HG02973 (cell line): Measurements from ENCODE around the gene LRRC59.
"Not testable (repeated sequence)": the region's sequence is repeated elsewhere in the genome, so short reads cannot be mapped to it uniquely, and the experiment has no call there.

Experiments
- ATAC-seq: cut with Tn5 transposase; IDR thresholded peaks from one replicate; pipeline ENCODE4 v1.9.1; 2021; ENCODE audit warnings: moderate library complexity; ENCODE audit not compliant: unreplicated experiment

The LRRC59 gene

GRCh38 chr17:50424996-50425681, 27.8 kb upstream of the LRRC59 start:
- no peak for ATAC-seq

DNA sequence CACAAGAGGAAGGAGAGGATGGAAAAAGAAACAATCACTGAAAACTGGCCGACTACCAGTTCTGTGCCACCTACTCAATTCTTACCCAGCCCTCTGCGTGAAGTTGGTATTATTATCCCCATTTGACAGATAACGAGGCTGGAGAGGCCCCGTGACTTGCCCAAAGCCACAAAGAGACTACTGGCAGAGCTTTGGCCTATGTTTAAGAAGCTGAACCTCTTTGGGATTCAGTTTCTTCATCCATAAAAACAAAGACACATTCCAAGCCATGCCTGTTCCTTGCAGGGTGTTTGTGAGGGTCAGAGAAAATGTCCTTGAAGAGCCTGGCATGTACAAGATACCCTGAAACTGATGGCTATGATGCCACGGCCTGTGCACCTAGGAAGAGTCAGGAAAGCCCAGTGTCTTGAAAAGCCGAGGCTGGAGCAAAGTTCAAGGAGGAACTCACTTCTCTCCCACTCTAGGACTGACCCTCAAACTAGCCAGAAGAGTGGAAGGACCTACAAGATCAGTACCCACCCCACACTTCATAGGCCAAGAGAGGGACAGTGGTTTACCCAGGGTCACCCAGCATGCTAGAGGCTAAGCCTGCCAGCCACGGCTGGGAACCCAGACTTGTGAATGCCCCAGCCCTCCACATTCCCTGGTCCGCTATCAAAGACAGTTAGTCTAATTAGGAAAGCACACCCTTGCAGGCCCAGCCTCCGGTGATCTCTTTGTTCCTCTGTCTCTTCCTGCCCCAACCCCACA, 27.1 kb upstream of the LRRC59 start:
- no peak for ATAC-seq

DNA sequence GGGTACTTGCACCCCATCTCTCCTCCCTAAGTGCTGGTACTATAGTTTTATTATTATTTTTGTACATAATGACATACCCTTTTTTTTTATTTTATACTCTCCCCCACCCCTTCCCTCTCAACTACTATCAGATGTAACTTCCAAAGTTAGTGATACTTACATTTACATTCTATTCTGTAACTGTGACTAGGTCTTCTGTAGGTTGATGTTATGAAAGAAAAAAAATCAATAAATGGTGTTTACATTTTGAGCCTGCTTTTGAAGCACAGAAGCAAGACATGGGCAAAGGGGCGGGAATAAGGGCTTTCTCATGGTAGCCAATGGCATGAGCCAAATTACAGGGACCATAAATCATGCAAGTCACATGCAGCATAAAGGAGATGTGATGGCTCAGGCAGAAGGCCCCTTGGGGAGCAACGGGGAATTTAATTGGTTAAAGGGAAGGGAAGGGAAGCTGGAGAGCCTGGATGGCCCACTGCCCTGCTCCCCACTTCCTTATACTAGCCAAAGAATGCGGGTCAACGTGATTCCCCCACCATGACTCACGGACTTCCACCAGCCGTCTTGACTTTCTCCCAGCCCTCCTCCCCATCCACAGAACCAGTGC, 26.3 kb upstream of the LRRC59 start:
- no peak for ATAC-seq

DNA sequence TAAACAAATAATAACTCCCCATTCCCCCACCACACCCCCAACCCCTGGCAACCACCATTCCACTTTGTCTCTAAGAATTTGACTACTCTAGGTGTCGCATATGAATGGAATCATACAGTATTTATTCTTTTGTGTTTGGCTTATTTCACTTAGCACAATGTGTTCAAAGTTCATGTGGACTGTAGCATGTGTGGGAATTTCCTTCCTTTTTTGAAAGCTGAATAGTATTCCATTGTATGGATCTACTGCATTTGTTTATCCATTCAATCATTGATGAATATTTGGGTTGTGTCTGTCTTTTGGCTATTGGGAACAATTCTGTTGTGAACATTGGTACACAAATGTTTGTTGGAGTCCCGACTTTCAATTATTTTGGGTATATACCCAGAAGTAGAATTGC, 25.4 kb upstream of the LRRC59 start:
- no peak for ATAC-seq

DNA sequence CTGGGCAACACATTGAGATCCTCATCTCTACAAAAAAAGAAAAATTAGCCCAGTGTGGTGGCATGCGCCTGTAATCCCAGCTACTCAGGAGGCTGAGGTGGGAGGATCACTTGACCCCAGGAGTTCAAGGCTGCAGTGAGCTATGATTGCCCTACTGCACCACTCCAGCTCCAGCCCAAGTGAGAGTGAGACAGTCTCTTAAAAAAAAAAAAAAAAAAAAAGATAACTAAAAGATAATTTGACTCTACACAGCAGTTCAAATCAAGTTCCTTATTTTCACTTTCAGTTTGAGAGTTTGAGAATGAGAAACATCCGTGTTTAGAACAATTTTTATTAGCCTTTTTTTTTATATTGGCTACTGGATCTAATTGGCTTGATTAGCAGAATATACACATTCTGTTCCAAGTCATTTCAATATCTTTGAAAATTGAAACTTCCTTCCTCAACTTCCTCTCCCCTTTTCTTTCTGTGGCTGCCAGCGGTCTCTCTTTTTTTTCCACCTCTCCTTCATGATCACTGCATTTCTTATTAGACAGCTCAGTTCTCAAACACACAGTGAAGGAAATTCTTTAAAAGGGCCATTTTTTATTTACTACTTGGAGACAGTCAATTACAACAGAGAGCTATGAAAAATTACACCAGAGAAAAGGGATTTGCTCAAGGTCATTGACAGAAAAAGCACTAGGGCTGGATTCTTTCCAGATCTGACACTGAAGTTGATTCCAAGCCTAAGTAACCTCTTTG, 24.2 kb upstream of the LRRC59 start:
- ATAC-seq = no peak

GRCh38 chr17:50420419-50421112, 23.2 kb upstream of the LRRC59 start:
- ATAC-seq = no peak

DNA sequence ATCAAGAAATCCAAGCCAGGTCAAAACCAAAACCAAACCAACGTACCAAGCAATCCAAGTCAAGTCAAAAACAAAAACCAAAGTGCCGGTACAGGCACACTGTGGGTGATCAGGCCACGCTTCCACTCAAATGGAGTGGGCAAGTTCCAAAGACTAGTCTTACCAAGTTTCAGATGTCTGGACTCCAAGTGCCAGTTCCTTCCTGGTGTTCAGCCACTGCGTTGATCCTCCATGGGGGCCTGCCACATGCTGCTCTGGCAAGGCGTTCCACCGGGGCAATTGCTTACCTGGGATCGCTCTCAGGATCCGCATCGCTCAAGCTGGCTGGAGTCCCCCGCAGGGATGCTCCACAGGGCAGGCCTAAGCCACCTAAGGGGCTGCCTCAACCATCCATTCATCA, 22.3 kb upstream of the LRRC59 start:
- not testable (repeated sequence) for ATAC-seq

- no peak for ATAC-seq
Observed at GRCh38 chr17:50414808-50415207, 17.5 kb upstream of the LRRC59 start.

GRCh38 chr17:50412188-50412732, 14.9 kb upstream of the LRRC59 start:
- ATAC-seq = no peak

DNA sequence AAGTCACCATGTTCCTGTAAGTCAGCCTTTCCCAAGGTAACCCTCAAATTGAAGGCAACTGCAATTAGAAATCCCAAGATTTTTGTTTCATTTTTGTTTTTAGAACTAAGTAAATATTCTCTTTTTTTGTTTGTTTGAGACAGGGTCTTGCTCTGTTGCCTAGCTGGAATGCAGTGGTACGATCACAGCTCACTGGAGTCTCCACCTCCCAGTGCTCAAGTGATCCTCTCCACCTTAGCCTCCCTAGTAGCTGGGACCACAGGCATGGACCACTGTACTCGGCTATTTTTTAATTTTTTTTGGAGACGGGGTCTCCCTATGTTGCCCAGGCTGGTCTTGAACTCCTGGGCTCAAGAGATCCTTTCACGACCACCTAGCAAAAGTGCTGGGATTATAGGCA, 10.6 kb upstream of the LRRC59 start:
- no peak for ATAC-seq

GRCh38 chr17:50406578-50406977, 9.3 kb upstream of the LRRC59 start:
- ATAC-seq = no peak

DNA sequence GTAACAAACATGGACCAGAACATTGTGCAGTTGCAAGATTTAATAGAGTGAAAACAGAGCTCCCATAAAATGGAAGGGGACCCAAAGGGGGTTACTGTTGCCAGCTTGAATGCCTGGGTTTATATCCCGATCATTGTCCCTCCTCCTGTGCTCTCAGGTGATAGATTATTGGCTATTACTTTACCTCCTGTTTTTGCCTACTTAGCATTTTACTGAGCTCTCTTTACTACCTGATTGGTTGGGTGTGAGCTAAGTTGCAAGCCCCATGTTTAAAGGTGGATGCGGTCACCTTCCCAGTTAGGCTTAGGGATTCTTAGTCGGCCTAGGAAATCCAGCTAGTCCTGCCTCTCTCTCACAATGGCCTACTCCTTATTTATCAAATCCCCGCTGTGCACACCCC, 8.0 kb upstream of the LRRC59 start:
- ATAC-seq = not testable (repeated sequence)

DNA sequence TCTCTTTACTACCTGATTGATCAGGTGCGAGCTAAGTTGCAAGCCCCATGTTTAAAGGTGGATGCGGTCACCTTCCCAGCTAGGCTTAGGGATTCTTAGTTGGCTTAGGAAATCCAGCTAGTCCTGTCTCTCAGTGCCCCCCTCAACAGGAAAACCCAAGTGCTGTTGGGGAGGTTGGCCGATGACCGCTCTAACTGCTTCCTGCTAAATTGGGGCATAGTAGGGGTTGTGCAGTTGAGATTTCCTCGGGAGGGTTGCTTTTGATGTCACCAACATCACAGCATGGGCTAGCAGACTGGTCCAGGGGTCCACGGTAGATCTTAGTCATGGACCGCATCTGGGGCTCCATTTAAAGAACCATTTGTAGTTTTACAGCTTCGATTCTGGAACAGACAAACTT, 2.3 kb upstream of the LRRC59 start:
- not testable (repeated sequence) for ATAC-seq

DNA sequence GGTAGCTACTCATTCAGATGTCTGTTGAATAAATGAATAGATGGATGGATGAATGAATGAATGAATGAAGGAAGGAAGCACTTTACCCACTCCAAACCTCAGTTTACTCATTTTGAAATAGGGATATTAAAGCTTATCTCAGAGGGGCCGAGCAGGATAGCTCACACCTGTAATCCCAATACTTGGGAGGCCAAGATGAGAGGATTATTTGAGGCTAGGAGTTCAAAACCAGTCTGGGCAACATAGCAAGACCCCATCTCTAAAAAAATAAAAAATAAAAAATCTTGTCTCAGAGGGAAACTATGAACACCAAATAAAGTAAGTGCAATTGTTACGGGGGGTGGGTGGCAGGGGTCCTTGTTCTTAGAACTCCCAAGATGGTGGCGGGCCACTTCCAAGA, 1.3 kb upstream of the LRRC59 start:
- not testable (repeated sequence) for ATAC-seq

GRCh38 chr17:50397919-50398285, 579 bp upstream of the LRRC59 start:
- ATAC-seq = no peak

DNA sequence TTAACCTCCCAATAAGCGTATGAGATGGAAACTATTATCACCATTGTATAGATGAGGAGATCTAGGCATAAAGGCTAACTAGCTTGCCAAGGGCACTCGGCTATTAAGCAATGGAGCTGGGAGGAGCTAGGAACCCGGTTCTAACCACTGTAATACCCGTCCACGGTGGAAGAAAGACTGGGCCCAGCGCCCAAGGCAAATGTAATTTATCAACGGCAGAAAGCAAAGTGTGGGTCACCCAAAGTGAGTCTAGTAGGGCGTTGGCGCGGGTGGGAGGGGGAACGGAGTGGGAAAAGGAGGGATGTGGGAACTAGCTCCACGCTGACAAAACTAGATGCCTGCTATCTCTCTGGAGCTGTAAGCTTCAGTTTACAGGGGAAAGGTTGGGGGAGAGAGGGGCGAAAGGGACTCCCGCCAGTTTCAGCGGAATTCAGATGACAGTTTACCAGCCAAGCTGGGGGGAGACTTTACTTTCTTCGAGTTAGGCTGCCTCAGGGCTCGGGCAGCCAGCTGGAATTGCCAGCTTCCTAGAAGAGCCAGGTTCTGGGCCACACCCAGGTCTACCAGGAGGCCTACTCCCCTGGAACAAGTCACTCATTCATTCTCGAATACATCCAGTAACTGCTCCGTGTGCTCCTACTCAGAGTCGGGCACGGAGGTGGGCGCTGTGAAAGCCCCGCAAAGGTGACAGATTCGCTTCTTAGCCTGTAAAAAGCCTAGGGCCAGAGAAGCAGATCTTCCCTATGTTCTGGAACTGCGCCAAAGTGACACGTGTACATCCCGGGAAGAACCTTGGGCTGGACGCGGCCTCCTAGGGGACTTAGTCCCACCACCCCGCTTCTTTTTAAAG, 837 bp downstream of the LRRC59 start:
- ATAC-seq = no peak

DNA sequence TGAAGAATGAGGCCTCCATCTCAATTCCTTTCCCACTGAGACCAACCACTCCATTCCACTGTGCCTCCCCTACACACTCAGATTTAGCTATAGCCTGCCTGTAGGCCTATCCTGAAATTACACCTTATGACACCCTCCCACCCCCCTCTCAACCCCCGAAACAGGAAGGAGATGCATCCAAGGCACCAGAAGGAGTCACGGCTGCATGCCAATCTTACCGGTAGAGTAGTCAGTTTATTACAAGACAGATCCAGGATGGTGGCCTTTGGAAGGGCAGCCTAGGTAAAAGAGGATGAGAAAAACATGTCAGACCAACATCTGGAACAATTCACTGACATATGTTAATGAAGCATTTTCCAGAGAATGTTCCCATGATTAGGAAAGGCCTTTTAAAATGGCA, 2.6 kb downstream of the LRRC59 start:
- ATAC-seq = no peak

DNA sequence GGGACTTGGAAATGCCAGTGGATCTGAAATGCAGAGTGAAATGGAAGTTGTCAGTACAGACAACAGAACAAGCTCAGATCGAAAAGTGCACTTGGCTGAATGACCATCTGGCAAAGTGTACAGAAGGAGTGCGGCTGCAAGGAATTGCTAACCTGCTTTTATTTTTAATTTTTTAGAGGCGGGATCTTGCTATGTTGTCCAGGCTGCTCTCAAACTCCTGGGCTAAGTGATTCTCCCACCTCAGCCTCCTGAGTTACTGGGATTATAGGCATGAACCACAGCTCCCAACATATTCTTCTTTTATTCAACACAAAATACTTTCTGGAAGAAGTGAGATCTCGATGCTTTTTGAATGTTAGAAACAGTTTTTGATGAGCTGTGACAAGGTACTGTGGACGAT, 3.6 kb downstream of the LRRC59 start:
- ATAC-seq = no peak

GRCh38 chr17:50392621-50393020, 4.7 kb downstream of the LRRC59 start:
- ATAC-seq = no peak

DNA sequence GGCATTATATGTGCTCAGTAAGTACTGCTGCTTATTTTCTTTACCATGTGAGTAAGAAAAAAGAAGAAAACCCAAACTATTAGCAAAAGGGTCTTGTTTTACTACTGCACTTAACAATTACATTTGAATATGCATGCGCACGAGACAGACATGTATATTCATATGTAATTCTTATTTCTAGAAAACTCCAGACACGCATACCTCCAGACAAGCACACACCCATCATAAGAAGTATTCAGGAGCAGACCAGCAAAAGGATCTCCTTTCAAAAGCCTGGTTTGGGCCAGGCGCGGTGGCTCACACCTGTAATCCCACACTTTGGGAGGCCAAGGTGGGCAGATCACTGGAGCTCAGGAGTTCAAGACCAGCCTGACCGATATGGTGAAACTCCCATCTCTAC, 7.8 kb downstream of the LRRC59 start:
- no peak for ATAC-seq
